ENCODE data around the gene ZNF892. TPM values are rescaled to one million over a fixed set of nuclear protein-coding genes. Genes with fewer than 3 reads are reported as not detected.

ZNF892 gene
- total and polyA plus RNA-seq, 2 of the 13 experiments (the other 11 are each of a cell fraction or from before 2014, with no cell fraction given), result not detected

DNA sequence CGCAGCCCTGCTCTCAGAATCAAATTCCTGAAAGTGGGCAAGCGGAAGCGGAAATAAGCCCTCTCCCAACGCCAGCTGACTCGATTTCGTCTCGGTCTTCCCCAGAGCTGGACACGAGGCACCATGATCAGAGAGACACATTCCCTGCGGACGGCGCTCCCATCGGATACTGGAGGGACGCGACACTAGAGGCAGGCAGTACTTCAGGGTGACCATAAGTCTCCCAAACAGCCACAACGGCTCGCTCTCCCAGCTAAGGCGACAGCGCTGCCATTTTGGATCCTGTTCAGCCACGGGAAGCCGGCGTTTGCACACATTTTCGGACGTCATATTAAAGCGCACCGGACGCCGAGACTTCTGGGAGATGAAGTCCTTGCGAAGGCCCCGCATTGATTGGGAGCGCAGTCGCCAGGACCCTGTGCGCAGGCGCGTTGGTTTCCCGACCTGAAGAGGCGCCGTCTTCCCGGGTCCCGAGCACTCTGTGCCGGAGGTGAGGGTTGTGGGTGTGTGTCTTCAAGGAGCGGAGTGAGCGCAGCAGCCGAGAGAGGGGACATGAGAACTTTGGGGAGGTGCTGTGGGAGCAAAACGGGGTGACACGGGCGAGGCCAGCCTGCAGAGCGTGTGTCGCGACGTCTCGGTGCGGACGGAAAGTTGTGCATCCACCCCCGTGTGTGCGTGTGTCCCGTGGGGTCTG lies 41.8 kb upstream of the ZNF892 start, which contains the start of gene ZNF2 (continued):
- TF ChIP-seq FUBP1 (CRISPR knock-in tag; IDR thresholded peaks at IDR 0.05; ENCODE audit: borderline replicate concordance), result no peak
- no peak; the same call in 1 of the 2 replicates for TF ChIP-seq FIP1L1 (IDR thresholded peaks at IDR 0.05; ENCODE audit: borderline replicate concordance, insufficient read depth, low read depth, low read length)
- peak; percentile 95 for TF ChIP-seq SALL1 (CRISPR knock-in tag; IDR thresholded peaks at IDR 0.05)
- peak; percentile 78 for TF ChIP-seq TGIF2 (CRISPR knock-in tag; IDR thresholded peaks at IDR 0.05)
- TF ChIP-seq POGZ (CRISPR knock-in tag; IDR thresholded peaks at IDR 0.05), result peak; percentile 80
- TF ChIP-seq, protein P1, sequence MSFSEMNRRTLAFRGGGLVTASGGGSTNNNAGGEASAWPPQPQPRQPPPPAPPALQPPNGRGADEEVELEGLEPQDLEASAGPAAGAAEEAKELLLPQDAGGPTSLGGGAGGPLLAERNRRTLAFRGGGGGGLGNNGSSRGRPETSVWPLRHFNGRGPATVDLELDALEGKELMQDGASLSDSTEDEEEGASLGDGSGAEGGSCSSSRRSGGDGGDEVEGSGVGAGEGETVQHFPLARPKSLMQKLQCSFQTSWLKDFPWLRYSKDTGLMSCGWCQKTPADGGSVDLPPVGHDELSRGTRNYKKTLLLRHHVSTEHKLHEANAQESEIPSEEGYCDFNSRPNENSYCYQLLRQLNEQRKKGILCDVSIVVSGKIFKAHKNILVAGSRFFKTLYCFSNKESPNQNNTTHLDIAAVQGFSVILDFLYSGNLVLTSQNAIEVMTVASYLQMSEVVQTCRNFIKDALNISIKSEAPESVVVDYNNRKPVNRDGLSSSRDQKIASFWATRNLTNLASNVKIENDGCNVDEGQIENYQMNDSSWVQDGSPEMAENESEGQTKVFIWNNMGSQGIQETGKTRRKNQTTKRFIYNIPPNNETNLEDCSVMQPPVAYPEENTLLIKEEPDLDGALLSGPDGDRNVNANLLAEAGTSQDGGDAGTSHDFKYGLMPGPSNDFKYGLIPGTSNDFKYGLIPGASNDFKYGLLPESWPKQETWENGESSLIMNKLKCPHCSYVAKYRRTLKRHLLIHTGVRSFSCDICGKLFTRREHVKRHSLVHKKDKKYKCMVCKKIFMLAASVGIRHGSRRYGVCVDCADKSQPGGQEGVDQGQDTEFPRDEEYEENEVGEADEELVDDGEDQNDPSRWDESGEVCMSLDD (CRISPR knock-in tag; IDR thresholded peaks at IDR 0.05; ENCODE audit: borderline replicate concordance), result no peak
- peak; percentile 89 for TF ChIP-seq TSC22D2 (CRISPR knock-in tag; IDR thresholded peaks at IDR 0.05; ENCODE audit: borderline replicate concordance)
- no peak for TF ChIP-seq ZBTB7A (CRISPR knock-in tag; IDR thresholded peaks at IDR 0.05)
- peak; percentile 69; the same call in 1 of the 2 replicates for TF ChIP-seq EEA1 (CRISPR knock-in tag; IDR thresholded peaks at IDR 0.05; ENCODE audit: borderline replicate concordance)
- 0 out of 2 replicates have a peak, but pooled peaks have one; percentile 73 for TF ChIP-seq HNRNPL (IDR thresholded peaks at IDR 0.05; ENCODE audit: low read depth, low read length)
- TF ChIP-seq, protein P2, sequence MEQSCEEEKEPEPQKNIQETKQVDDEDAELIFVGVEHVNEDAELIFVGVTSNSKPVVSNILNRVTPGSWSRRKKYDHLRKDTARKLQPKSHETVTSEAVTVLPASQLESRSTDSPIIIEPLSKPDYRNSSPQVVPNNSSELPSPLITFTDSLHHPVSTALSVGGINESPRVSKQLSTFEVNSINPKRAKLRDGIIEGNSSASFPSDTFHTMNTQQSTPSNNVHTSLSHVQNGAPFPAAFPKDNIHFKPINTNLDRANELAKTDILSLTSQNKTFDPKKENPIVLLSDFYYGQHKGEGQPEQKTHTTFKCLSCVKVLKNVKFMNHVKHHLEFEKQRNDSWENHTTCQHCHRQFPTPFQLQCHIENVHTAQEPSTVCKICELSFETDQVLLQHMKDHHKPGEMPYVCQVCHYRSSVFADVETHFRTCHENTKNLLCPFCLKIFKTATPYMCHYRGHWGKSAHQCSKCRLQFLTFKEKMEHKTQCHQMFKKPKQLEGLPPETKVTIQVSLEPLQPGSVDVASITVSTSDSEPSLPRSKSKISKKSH (CRISPR knock-in tag; IDR thresholded peaks at IDR 0.05; ENCODE audit: borderline replicate concordance), result peak; percentile 96
- TF ChIP-seq ZMYM2 (CRISPR knock-in tag; IDR thresholded peaks at IDR 0.05), result no peak
- no peak for TF ChIP-seq CBX2 (IDR thresholded peaks at IDR 0.05; ENCODE audit: low read depth, low read length)
- no peak for TF ChIP-seq CBX2 (CRISPR knock-in tag; IDR thresholded peaks at IDR 0.05; ENCODE audit: low read depth)
- TF ChIP-seq SMYD3 (CRISPR knock-in tag; IDR thresholded peaks at IDR 0.05), result peak; percentile 72; the same call in 1 of the 2 replicates
- no peak; the same call in 1 of the 2 replicates for TF ChIP-seq SMAD9 (CRISPR knock-in tag; IDR thresholded peaks at IDR 0.05)
- peak; percentile 54; the same call in 1 of the 2 replicates for TF ChIP-seq RAD21 (CRISPR knock-in tag; IDR thresholded peaks at IDR 0.05)
- no peak for TF ChIP-seq ARNT (IDR thresholded peaks at IDR 0.05)
- TF ChIP-seq RARG (CRISPR knock-in tag; IDR thresholded peaks at IDR 0.05; ENCODE audit: low read depth), result peak; percentile 23; the same call in 1 of the 2 replicates
- no peak for TF ChIP-seq ZNF75D (CRISPR knock-in tag; IDR thresholded peaks at IDR 0.05; ENCODE audit: borderline replicate concordance)
- TF ChIP-seq ATF4 (CRISPR knock-in tag; IDR thresholded peaks at IDR 0.05), result no peak; a peak in 2 of 4 replicates
- peak; percentile 89 for TF ChIP-seq KMT2A (CRISPR knock-in tag; IDR thresholded peaks at IDR 0.05)
- no peak for TF ChIP-seq ZNF549 (CRISPR knock-in tag; IDR thresholded peaks at IDR 0.05)
